D721Med (cell line): ENCODE measurements around the gene PIBF1.
"Not testable (repeated sequence)": the region's sequence is repeated elsewhere in the genome, so short reads cannot be mapped to it uniquely, and the experiment has no call there.

Experiments
- DNase-seq: peaks from one replicate; pipeline ENCODE4 v3.0.0; 2011; ENCODE audit warnings: low spot score; ENCODE audit not compliant: insufficient read length
- FAIRE-seq: peaks from 2 replicates; lab custom pipeline; 2011; peaks lifted over from hg19 to GRCh38; lab: Jason Lieb, UNC
- CTCF ChIP-seq: IDR thresholded peaks from 2 replicates; pipeline ENCODE4 v1.5.1; 2012; ENCODE audit warnings: mild to moderate bottlenecking, control low read depth; ENCODE audit not compliant: insufficient read depth; ENCODE audit errors: missing control alignments

Gene PIBF1

GRCh38 chr13:72908416-72908815 is 126.5 kb downstream of the PIBF1 start:
- no peak for FAIRE-seq

GRCh38 chr13:72911981-72912380 is 130.0 kb downstream of the PIBF1 start:
- no peak for TF ChIP-seq CTCF
- DNase-seq, result no peak
- FAIRE-seq, result no peak

More at GRCh38 chr13:72908416-72908815, 126.5 kb downstream of the PIBF1 start:
- no peak for DNase-seq
- TF ChIP-seq CTCF, result no peak

GRCh38 chr13:72920097-72920496 is 138.2 kb downstream of the PIBF1 start:
- FAIRE-seq, result no peak
- TF ChIP-seq CTCF, result no peak
- DNase-seq, result no peak

- no peak for TF ChIP-seq CTCF
- DNase-seq (no peak), FAIRE-seq (no peak)
These were observed 149.4 kb downstream of the PIBF1 start for GRCh38 chr13:72931311-72931710.

GRCh38 chr13:72932250-72932649 is 150.3 kb downstream of the PIBF1 start:
- DNase-seq (no peak), FAIRE-seq (no peak)
- TF ChIP-seq CTCF, result no peak

- FAIRE-seq, DNase-seq: not testable (repeated sequence)
These were observed 164.3 kb downstream of the PIBF1 start for GRCh38 chr13:72946267-72946666.

- no peak for FAIRE-seq
- TF ChIP-seq CTCF, result no peak
- DNase-seq, result no peak
These were observed 170.7 kb downstream of the PIBF1 start for GRCh38 chr13:72952529-72953141.
